HUES48 (cell line): Measurements from ENCODE around the gene SEC23IP.
"Not testable (repeated sequence)": the region's sequence is repeated elsewhere in the genome, so short reads cannot be mapped to it uniquely, and the experiment has no call there.

Experiments used
- H3K27ac ChIP-seq: one replicate; pipeline ENCODE4 v1.7.0; 2013; ENCODE audit warnings: low read depth, low read length, inconsistent platforms
- H3K27me3 ChIP-seq: 2 replicates; pipeline ENCODE4 v1.6.1; 2013; ENCODE audit warnings: mild to moderate bottlenecking, low read length; ENCODE audit not compliant: control insufficient read depth, insufficient read depth
- H3K36me3 ChIP-seq: 2 replicates; pipeline ENCODE4 v1.6.1; 2013; ENCODE audit warnings: low read length; ENCODE audit not compliant: control insufficient read depth, insufficient read depth
- H3K4me1 ChIP-seq: 2 replicates; pipeline ENCODE4 v1.6.1; 2013; ENCODE audit warnings: mild to moderate bottlenecking, low read length; ENCODE audit not compliant: control insufficient read depth, insufficient read depth
- H3K4me3 ChIP-seq: 2 replicates; pipeline ENCODE4 v1.5.1; 2013; ENCODE audit warnings: mild to moderate bottlenecking, low read depth, low read length
- H3K9ac ChIP-seq: 2 replicates; pipeline ENCODE4 v1.6.1; 2013; ENCODE audit warnings: mild to moderate bottlenecking, low read depth, low read length, moderate library complexity
- H3K9me3 ChIP-seq: 2 replicates; pipeline ENCODE4 v1.6.1; 2013; ENCODE audit warnings: low read length; ENCODE audit not compliant: control insufficient read depth, insufficient read depth

SEC23IP gene

DNA sequence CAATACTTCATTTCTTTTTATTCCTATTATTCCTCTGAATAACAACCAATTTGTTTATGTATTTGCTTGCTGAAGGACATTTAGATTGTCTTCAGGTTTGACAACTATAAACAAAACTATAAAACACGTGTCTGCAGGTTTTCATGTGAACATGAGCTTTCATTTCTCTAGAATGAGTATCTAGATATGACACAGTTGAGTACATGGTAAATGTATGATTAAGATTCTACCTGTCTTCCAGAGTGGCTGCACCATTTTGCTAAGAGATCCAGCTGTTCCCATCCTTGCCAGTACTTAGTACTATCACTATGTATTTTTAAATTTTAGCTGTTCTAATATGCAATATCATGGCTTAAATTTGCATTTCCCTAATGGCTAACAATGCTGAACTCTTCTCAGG, 30.0 kb upstream of the SEC23IP start:
- H3K27ac ChIP-seq: no peak overlapping the region
- no peak overlapping the region for H3K9ac ChIP-seq
- no peaks in the 10 kb centered on the region for H3K27me3 ChIP-seq
- H3K4me1 ChIP-seq: peaks cover 12% of the 10 kb centered on the region
- no peaks in the 10 kb centered on the region for H3K9me3 ChIP-seq
- peaks cover 17% of the 10 kb centered on the region for H3K36me3 ChIP-seq
- no peak overlapping the region for H3K4me3 ChIP-seq

DNA sequence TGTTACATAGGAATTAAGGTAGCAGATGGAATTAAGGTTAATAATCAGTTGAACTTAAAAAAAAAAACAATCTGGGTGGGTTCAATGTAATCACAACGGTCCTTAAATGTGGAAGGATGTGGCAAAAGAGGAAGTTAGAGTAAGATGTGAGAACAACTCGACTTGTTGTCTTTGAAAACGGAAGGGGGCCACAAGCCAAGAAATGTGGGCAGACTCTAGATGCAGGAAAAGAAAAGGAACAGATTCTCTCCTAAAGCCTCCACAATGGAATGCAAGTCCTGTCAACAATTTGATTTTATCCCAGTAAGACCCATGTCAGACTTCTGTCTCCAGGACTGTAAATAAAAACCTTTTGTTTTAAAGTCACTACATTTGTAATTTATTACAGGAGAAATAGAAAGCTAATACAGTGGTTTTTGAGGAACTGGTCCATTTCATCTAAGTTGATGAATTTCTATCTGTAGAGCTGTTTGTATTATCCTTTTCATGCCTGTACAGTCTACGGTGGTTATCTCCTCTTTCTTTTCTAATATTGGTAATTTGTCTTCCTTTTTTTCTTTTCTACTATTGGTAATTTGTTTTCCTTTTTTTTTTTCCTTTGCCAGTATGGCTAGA, 28.5 kb upstream of the SEC23IP start:
- Histone ChIP-seq H3K27ac (no peak overlapping the region), H3K27me3 (no peaks in the 10 kb centered on the region), H3K4me1 (peaks cover 12% of the 10 kb centered on the region), H3K4me3 (no peak overlapping the region), H3K36me3 (peaks cover 3% of the 10 kb centered on the region; the same call in 1 of the 2 replicates), H3K9me3 (no peaks in the 10 kb centered on the region), H3K9ac (no peak overlapping the region)

DNA sequence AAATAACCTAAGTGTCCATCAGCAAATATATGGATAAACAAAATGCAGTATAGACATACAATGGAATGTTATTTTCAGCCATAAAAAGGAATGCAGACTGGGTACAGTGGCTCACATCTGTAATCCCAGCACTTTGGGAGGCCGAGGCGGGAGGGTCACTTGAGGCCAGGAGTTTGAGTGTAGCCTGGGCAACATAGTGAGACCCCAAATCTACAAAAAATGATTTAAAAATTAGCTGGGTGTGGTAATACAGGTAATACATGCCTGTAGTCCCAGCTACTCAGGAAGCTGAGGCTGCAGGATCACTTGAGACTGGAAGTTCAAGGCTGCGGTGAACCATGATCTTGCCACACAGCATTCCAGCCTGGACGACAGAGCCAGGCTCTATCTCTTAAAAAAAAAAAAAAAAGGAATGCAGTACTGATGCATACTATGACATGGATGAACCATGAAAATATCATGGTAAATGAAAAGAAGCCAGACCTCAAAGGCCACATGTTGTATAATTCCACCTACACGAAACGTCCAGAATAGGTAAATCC, 26.8 kb upstream of the SEC23IP start:
- H3K9ac ChIP-seq: no peak overlapping the region
- H3K27ac ChIP-seq: no peak overlapping the region
- peaks cover 14% of the 10 kb centered on the region for H3K4me1 ChIP-seq
- H3K27me3 ChIP-seq: no peaks in the 10 kb centered on the region
- H3K36me3 ChIP-seq: peaks cover 2% of the 10 kb centered on the region; the same call in 1 of the 2 replicates
- H3K4me3 ChIP-seq: no peak overlapping the region
- no peaks in the 10 kb centered on the region for H3K9me3 ChIP-seq

DNA sequence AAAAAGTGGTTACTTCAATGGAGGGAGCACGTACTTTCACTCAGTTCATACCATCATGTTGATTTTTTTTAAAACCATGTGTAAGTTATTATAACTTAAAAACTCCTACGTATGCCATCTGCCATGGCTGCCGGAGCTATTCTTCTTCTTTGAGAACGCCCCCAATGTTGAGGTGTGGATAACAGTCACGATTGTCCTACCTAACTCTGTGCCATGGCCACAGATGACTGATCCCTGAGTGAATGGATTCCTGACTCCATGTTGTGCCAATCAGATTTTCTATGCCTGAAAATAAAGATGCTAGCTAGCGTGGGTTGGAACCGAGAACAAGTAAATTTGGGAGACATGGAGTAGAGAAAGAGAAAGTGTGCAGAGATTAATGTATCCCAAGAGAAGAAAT, 25.2 kb upstream of the SEC23IP start:
- peaks cover 2% of the 10 kb centered on the region; the same call in 1 of the 2 replicates for H3K36me3 ChIP-seq
- H3K9me3 ChIP-seq: no peaks in the 10 kb centered on the region
- peaks cover 10% of the 10 kb centered on the region; the same call in 1 of the 2 replicates for H3K4me1 ChIP-seq
- H3K9ac ChIP-seq: no peak overlapping the region
- H3K27me3 ChIP-seq: no peaks in the 10 kb centered on the region
- no peak overlapping the region for H3K4me3 ChIP-seq
- H3K27ac ChIP-seq: no peak overlapping the region

DNA sequence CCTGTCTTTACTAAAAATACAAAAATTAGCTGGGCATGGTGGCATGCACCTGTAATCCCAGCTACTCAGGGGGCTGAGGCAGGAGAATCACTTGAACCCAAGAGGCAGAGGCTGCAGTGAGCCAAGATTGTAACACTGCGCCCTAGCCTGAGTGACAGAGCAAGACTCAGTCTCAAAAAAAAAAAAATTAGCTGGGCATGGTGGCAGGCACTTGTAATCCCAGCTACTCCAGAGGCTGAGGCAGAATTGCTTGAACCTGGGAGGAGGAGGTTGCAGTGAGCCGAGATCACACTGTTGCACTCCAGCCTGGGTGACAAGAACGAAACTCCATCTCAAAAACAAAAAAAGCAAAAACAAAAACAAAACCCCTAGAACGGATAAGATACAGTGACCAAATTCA, 23.1 kb upstream of the SEC23IP start:
- peaks cover 17% of the 10 kb centered on the region for H3K4me1 ChIP-seq
- not testable (repeated sequence) for H3K27me3 ChIP-seq, H3K4me3 ChIP-seq, H3K9ac ChIP-seq, H3K36me3 ChIP-seq, H3K9me3 ChIP-seq, H3K27ac ChIP-seq

DNA sequence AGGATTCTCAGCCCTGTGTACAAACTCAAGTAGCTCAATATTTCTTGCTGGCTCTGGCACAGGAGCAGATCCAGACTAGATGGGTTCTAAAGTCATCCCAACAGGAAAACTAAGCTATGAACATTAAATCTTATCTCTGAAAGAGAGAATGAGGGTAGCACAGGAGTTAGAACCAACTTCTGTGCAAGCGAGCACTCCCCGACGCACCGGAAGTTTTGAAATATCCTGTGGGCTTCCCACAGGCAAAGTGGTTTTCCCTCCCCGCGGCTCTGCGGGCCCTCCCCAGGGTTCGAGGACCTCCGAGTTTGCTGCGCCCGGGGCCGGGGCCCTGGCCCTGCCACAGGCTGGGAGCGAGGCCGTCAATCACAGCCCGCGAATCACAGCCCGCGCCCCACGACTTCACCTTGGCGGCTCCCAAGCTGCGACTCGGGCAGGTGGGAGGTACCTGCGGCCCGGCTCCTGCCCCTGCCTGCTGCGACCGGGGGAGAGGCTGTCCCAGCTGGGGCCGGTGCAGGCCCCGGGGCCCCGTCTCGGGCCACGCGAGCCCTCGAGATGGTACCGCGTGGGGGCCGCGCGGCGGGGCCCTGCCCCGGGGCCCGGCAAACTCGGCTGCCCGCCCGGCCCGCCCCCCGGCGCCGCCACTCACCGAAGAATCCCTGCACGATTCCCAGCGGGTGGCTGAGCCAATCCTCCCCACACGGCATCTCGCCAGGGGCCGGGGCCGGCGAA, 20.5 kb upstream of the SEC23IP start:
- H3K9me3 ChIP-seq: no peaks in the 10 kb centered on the region
- peak overlapping the region; percentile 73 for H3K4me3 ChIP-seq
- H3K27me3 ChIP-seq: no peaks in the 10 kb centered on the region
- H3K9ac ChIP-seq: peak overlapping the region; percentile 79
- peaks cover 2% of the 10 kb centered on the region; the same call in 1 of the 2 replicates for H3K36me3 ChIP-seq
- peak overlapping the region; percentile 77 for H3K27ac ChIP-seq
- peaks cover 17% of the 10 kb centered on the region for H3K4me1 ChIP-seq

DNA sequence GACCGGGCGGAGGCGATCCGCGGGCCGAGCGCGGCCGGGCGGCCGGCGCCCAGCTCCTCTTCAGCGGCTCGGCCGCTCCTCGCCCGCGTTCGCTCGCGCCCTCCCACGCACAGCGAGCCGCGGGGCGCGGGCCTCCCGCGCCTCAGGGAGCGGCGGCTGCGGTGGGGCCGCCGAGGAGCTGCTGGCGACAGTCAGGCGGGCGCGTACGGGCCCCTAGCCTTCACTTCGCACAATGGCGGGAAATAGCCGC, 20.0 kb upstream of the SEC23IP start, which contains the start of gene MCMBP:
MCMBP (minus strand) TSS at position 234 of the 250 bp plus-strand sequence. CDS start 259 bp downstream, outside the sequence.
- H3K9ac ChIP-seq: peak within 1 kb of the TSS; percentile 79
- H3K27ac ChIP-seq: peak within 1 kb of the TSS; percentile 77
- no peaks in the 10 kb centered on the region; the same call in 1 of the 2 replicates for H3K36me3 ChIP-seq
- H3K27me3 ChIP-seq: no peaks in the 10 kb centered on the region
- H3K4me3 ChIP-seq: peak within 1 kb of the TSS; percentile 73
- H3K9me3 ChIP-seq: no peaks in the 10 kb centered on the region
- H3K4me1 ChIP-seq: peaks cover 17% of the 10 kb centered on the region

DNA sequence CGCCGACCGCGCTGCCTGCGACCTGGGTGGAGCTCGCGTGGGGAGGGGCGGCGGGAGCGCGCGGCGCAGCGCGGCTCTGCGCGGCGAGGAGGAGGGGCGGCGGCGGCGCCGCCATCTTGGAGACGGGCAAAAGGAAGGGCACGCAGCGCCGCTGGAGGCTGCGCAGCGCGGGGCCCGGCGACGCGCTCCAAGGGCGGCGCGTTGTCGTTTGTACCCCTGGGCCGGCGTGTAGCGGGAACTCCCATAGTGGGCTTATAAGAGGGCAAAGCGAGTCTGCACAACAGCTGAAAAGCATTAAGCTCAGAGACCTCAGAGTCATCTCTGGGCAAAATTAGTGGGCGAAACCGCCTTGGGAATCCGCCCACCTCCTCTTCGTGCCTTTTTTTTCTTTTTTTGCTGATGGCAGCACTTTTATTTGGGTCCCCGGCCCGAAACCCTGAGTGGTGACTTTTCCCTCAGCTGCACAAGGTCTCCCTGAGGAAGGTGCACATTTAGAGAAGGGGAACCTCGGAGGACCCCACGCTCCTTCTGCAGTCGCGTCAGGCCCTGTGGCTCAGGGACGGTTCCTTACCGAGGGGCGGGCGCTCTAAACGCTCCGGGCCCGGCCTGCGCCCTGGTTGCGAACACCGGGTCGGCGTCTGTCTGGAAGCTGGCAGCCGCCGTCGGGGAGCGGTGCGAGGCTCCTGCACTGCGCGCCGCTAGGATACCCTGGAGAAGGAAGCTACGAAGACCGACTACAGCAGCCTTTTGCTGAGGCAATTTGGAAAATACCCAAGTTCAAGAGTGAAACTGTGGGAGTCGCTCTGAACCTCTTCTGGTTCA, 19.5 kb upstream of the SEC23IP start:
- no peaks in the 10 kb centered on the region for H3K9me3 ChIP-seq
- H3K4me1 ChIP-seq: peaks cover 17% of the 10 kb centered on the region
- H3K9ac ChIP-seq: peak overlapping the region; percentile 79
- peak overlapping the region; percentile 77 for H3K27ac ChIP-seq
- no peaks in the 10 kb centered on the region for H3K36me3 ChIP-seq
- H3K27me3 ChIP-seq: no peaks in the 10 kb centered on the region
- H3K4me3 ChIP-seq: peak overlapping the region; percentile 73

DNA sequence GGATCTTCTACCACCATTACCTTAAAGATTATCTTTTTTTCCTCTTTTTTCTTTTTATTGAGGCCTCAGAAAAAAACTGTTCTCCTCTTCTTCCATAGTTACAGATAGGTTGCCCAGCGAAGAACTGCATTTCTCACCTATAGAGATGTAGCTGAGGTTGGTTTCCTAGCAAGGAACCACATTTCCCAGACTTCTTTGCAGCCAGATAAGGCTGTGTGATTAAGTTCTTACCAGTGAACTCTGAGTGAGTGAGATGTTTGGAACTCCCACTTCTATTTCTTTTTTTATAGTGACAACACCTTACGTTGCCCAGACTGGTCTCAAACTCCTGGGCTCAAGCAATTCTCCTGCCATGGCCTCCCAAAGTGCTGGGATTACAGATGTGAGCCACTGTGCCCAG, 14.0 kb upstream of the SEC23IP start:
- Histone ChIP-seq H3K27me3 (no peaks in the 10 kb centered on the region), H3K27ac (no peak overlapping the region), H3K9ac (no peak overlapping the region), H3K9me3 (no peaks in the 10 kb centered on the region), H3K4me1 (peaks cover 6% of the 10 kb centered on the region), H3K36me3 (no peaks in the 10 kb centered on the region), H3K4me3 (no peak overlapping the region)

DNA sequence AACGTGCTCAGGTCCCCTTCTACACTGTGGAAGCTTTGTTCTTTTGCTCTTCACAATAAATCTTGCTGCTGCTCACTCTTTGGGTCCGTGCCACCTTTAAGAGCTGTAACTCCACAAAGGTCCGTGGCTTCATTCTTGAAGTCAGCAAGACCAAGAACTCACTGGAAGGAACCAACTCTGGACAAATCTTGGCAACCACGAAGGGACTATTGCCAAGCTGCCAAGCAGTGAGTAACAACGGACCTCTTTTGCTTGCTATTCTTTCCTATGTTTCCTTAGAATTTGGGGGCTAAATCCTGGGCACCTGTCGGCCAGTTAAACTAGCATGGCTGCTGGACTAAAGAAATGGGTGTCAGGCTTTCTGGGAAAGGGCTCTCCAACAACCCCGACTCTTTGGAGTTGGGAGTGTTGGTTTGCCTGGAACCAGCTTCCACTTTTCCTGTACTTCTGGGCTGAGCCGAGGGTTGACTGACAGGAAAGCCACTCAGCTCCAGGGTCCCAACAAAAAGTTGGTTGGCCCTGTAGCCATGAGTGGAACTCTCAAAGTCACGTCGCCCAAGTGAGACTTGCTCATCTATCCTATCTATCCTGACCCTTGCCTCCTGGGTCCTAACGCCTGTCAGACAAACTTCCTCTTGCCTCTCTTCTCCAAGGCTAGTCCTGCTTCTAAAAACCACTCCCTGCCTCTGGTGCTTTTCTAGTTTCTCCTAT, 8.5 kb upstream of the SEC23IP start:
- not testable (repeated sequence) for H3K36me3 ChIP-seq, H3K27me3 ChIP-seq, H3K27ac ChIP-seq, H3K9me3 ChIP-seq, H3K4me1 ChIP-seq, H3K4me3 ChIP-seq, H3K9ac ChIP-seq
